Dermis microvascular lymphatic vessel endothelial cell (primary cell): ENCODE results near the gene APOC3. TPM values are rescaled to one million over a fixed set of nuclear protein-coding genes. Genes with fewer than 3 reads are reported as not detected.
A peak's percentile ranks its signal among the peaks of the same experiment; 100 is the strongest.
"Not testable (repeated sequence)": the region's sequence is repeated elsewhere in the genome, so short reads cannot be mapped to it uniquely, and the experiment has no call there.

Experiments used
- DNase-seq, 2 donors: peaks; one replicate each; pipeline versions ENCODE4 v3.0.0 to v3.0.0-alpha.2; 2010; ENCODE audit warnings: low read depth in 2 of 2
- total RNA-seq: library from RNA; depleted of rRNA; stranded (reverse); fragments of >200 nt; gene quantifications from 2 replicates; pipeline ENCODE4 v1.2.1, GENCODE V29; 2014

The APOC3 gene
- total RNA-seq, result not detected in 2 replicates

GRCh38 chr11:116829525-116830183 lies at the start of gene APOC3:
APOC3 (plus strand) TSS chr11:116829907; CDS start chr11:116830583, 676 bp downstream.
- DNase-seq, result no peak

GRCh38 chr11:116782728-116783127 lies 47.0 kb upstream of the APOC3 start:
- no peak for DNase-seq

- DNase-seq, result no peak
Observed at GRCh38 chr11:116786326-116786725, 43.4 kb upstream of the APOC3 start.

GRCh38 chr11:116786966-116787365 lies 42.7 kb upstream of the APOC3 start:
- DNase-seq, result no peak

GRCh38 chr11:116787436-116787785 lies 42.3 kb upstream of the APOC3 start:
- peak in 1 of 2 donors; percentile 18 for DNase-seq

GRCh38 chr11:116787786-116788486 lies 41.8 kb upstream of the APOC3 start, which contains the start of gene ZPR1:
ZPR1 (minus strand) TSS chr11:116788023; CDS start chr11:116787990, 33 bp downstream.
- peak; percentile 46 to 74 for DNase-seq

GRCh38 chr11:116788534-116788933 lies 41.2 kb upstream of the APOC3 start:
- no peak for DNase-seq

GRCh38 chr11:116788975-116789374 lies 40.7 kb upstream of the APOC3 start:
- DNase-seq, result no peak

- no peak for DNase-seq
Observed at GRCh38 chr11:116790167-116791001, 39.3 kb upstream of the APOC3 start.

- DNase-seq, result peak; percentile 28 to 69
Observed at GRCh38 chr11:116791002-116791812, 38.5 kb upstream of the APOC3 start.

GRCh38 chr11:116791813-116792143 lies 37.9 kb upstream of the APOC3 start, which contains the start of gene APOA5:
APOA5 (minus strand) TSS chr11:116791879; CDS start chr11:116791860, 19 bp downstream.
- no peak for DNase-seq

- no peak for DNase-seq
Observed at GRCh38 chr11:116792144-116792868, 37.4 kb upstream of the APOC3 start.

- no peak for DNase-seq
Observed at GRCh38 chr11:116792869-116793771, 36.6 kb upstream of the APOC3 start.

- no peak for DNase-seq
Observed at GRCh38 chr11:116793772-116794097, 36.0 kb upstream of the APOC3 start.

- DNase-seq, result no peak
Observed at GRCh38 chr11:116794851-116795250, 34.9 kb upstream of the APOC3 start.

GRCh38 chr11:116796548-116796947 lies 33.2 kb upstream of the APOC3 start:
- DNase-seq, result no peak

- DNase-seq, result no peak
Observed at GRCh38 chr11:116797816-116798215, 31.9 kb upstream of the APOC3 start.

- no peak for DNase-seq
Observed at GRCh38 chr11:116798368-116798767, 31.3 kb upstream of the APOC3 start.

GRCh38 chr11:116800610-116801009 lies 29.1 kb upstream of the APOC3 start:
- no peak for DNase-seq

- not testable (repeated sequence) for DNase-seq
Observed at GRCh38 chr11:116801662-116802061, 28.0 kb upstream of the APOC3 start.
